ENCODE results near the gene GBA2. TPM values are rescaled to one million over a fixed set of nuclear protein-coding genes. Genes with fewer than 3 reads are reported as not detected.

Gene GBA2
- total RNA-seq, 1 donor from 2014 or later = 84.7 TPM

GRCh38 chr9:35710818-35711500 lies 38.1 kb downstream of the GBA2 start:
- DNase-seq (ENCODE audit: low spot score in 2 of 2, unreplicated experiment in 2 of 2) = no peak
- Mint-ChIP-seq H3K36me3 (peaks cover 60% of the 10 kb centered on the region), H3K4me1 (no peaks in the 10 kb centered on the region), H3K9me3 (no peaks in the 10 kb centered on the region), H3K4me3 (no peak overlapping the region), H3K27me3 (ENCODE audit: low read depth) (no peaks in the 10 kb centered on the region), H3K27ac (no peak overlapping the region)
- TF ChIP-seq CTCF (IDR thresholded peaks at IDR 0.05; ENCODE audit: unreplicated experiment) = no peak

DNA sequence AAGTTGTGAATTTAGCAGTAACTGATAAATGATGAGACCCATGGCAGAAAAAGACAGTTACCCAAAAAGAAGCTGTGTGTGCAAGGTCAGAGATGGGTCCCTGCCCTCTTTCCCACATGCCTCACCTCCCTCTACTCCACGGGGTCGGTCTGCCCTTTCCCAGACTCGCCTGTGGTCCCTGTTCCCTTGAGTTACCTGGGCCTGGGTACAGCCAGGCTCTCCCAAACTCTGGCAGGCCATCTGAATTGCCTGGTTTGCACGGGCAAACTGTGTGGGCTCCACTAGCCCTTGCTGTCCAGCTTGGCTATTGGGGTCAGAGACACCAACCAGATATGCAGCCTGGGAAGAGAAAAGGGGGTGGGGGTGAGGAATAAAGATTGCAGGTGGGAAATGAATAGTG lies 40.9 kb downstream of the GBA2 start:
- Mint-ChIP-seq H3K27ac (no peak overlapping the region), H3K36me3 (peaks cover 61% of the 10 kb centered on the region), H3K9me3 (no peaks in the 10 kb centered on the region), H3K27me3 (ENCODE audit: low read depth) (no peaks in the 10 kb centered on the region), H3K4me1 (no peaks in the 10 kb centered on the region), H3K4me3 (no peak overlapping the region)
- TF ChIP-seq CTCF (IDR thresholded peaks at IDR 0.05; ENCODE audit: unreplicated experiment) = no peak
- DNase-seq (ENCODE audit: low spot score in 2 of 2, unreplicated experiment in 2 of 2) = no peak

DNA sequence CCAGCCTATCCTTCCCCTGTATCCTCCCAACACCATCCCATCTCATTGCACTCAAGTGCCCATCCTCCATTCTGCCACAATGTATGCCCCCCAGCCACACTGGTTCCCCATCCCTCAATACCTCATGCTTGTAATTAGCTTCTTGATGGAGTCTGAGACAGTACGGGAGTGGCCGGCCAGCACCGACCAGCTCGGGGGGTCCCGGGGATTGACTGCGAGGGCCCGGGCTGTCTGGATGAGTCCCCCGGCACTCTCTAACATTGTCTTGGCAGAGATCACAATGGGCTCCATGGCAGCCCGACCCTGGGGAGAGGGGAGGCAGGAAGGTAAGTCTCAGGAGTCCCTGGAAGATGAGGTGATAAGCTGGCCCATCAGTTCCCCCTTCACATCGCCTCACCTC lies 42.1 kb downstream of the GBA2 start:
- H3K36me3 Mint-ChIP-seq = peaks cover 66% of the 10 kb centered on the region
- H3K4me3 Mint-ChIP-seq = no peak overlapping the region
- H3K27ac Mint-ChIP-seq = no peak overlapping the region

GRCh38 chr9:35705836-35706430 lies 43.1 kb downstream of the GBA2 start:
- Mint-ChIP-seq H3K4me3 (no peak overlapping the region), H3K27ac (no peak overlapping the region), H3K36me3 (peaks cover 59% of the 10 kb centered on the region)

More for the DNA sequence above, 42.1 kb downstream of the GBA2 start:
- H3K27me3 Mint-ChIP-seq (ENCODE audit: low read depth) = no peaks in the 10 kb centered on the region
- H3K4me1 Mint-ChIP-seq = no peaks in the 10 kb centered on the region
- no peak for DNase-seq (ENCODE audit: low spot score in 2 of 2, unreplicated experiment in 2 of 2)
- TF ChIP-seq CTCF (IDR thresholded peaks at IDR 0.05; ENCODE audit: unreplicated experiment) = no peak
- no peaks in the 10 kb centered on the region for H3K9me3 Mint-ChIP-seq

GRCh38 chr9:35705372-35705771 lies 43.7 kb downstream of the GBA2 start:
- no peaks in the 10 kb centered on the region for H3K27me3 Mint-ChIP-seq (ENCODE audit: low read depth)
- peaks cover 54% of the 10 kb centered on the region for H3K36me3 Mint-ChIP-seq
- no peak overlapping the region for H3K4me3 Mint-ChIP-seq
- no peak overlapping the region for H3K27ac Mint-ChIP-seq
- DNase-seq (ENCODE audit: low spot score in 2 of 2, unreplicated experiment in 2 of 2) = no peak
- no peaks in the 10 kb centered on the region for H3K4me1 Mint-ChIP-seq
- H3K9me3 Mint-ChIP-seq = no peaks in the 10 kb centered on the region
- TF ChIP-seq CTCF (IDR thresholded peaks at IDR 0.05; ENCODE audit: unreplicated experiment) = no peak

More at GRCh38 chr9:35705836-35706430, 43.1 kb downstream of the GBA2 start:
- TF ChIP-seq CTCF (IDR thresholded peaks at IDR 0.05; ENCODE audit: unreplicated experiment) = no peak
- no peak for DNase-seq (ENCODE audit: low spot score in 2 of 2, unreplicated experiment in 2 of 2)
- H3K4me1 Mint-ChIP-seq = no peaks in the 10 kb centered on the region
- H3K9me3 Mint-ChIP-seq = no peaks in the 10 kb centered on the region
- H3K27me3 Mint-ChIP-seq (ENCODE audit: low read depth) = no peaks in the 10 kb centered on the region

Data from mesothelial cell of epicardium (in vitro differentiated cells).